NCI-H187 treated with DMSO at 0.1 percent for 48 hours (cell line): ENCODE data around the gene SPEM1.

Experiments
- DNase-seq: peaks from one replicate; lab custom pipeline; 2025; lab: John Stamatoyannopoulos, UW

Gene SPEM1

GRCh38 chr17:7418472-7419152 is 1.5 kb upstream of the SPEM1 start:
- DNase-seq, result no peak

- no peak for DNase-seq
Observed at GRCh38 chr17:7421186-7421585, 1.1 kb downstream of the SPEM1 start.

DNA sequence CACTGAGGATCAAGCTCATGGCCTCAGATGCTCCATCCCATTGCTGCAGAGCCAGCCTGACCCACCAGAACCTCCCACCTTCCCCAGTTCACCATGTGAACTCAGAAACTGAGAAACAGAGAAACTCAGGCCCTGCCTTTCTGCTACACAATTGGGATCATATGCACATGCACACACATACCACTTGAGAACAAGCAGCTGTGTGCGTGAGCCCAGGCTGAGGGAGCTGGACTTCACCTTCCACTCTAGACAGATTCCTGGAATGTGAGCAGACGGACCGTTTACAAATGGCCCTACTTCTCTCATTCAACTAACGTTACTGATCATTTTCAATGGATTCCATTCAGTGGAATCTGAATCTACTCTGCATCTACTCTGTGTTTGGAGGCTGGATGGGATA is 3.6 kb downstream of the SPEM1 start:
- DNase-seq, result no peak

DNA sequence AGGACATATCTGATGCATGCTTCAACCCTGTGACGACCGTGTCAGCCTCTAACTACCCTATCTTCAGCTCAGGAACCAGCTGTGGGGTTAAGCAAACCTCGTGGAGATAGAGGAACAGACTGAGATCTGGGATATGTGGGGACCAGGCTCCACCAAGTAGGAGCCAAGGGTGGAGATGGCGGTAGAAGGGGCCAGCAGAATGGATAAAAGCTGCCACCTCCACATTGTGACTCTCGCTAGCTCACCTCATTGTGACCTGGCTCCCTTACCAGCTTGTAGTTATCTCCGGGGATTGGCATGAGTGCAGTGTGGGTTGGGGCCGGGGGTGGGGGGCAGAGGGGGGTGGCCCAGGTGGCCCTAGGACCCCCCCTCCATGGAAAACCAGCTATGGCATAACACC is 5.2 kb downstream of the SPEM1 start, which contains the start of gene SPEM2:
TSS of gene SPEM2 (plus strand) at position 301 of the 400 bp plus-strand sequence. CDS start at position 374, 73 bp downstream.
- no peak for DNase-seq

- DNase-seq, result no peak
Observed at GRCh38 chr17:7425756-7426155, 5.6 kb downstream of the SPEM1 start.

- no peak for DNase-seq
Observed at GRCh38 chr17:7426203-7426863, 6.2 kb downstream of the SPEM1 start.

- DNase-seq, result no peak
Observed at GRCh38 chr17:7426896-7427489, 6.9 kb downstream of the SPEM1 start.

DNA sequence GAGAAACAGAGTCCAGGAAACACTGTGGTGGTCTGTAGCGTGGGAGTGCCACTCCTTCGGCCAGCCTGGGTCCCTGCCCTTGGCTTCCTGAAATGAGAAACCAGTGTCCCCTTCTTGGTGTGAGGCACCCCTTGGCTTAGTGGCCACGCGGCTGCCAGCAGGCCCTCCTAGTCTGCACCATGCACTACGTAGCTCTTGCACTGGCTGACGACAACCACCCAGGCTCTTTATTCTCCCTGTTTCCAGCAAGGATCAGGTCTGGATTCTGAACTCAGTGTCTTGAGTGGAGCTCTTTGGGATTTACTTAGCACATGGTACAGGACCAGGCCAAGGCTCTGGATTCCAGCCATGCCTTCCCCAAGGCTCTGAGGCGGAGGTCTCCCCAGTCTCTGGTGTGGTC is 7.4 kb downstream of the SPEM1 start:
- no peak for DNase-seq

DNA sequence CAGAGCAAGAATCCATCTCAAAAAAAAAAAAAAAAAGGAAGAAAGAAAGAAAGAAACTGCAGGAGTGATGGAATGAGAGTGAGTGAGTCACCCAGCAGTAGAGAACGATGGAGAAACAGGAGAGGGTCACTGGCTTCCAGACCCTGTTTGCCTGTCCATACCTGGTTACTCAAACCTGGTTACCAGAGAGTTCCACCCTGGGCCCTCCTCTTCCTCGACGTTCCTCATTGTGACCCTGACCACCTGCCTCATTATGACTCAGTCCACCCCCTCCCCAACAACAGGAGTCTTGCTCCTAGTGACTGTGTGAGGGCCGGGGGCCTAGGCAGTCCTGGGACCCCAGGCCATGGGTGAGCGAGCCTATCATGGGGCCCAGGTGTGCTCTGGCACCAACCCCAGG is 8.4 kb downstream of the SPEM1 start, which contains the start of gene SPEM3:
TSS of gene SPEM3 (plus strand) at position 301 of the 400 bp plus-strand sequence. CDS start at position 347, 46 bp downstream.
- DNase-seq, result no peak

- no peak for DNase-seq
Observed at GRCh38 chr17:7429722-7430121, 9.6 kb downstream of the SPEM1 start.

DNA sequence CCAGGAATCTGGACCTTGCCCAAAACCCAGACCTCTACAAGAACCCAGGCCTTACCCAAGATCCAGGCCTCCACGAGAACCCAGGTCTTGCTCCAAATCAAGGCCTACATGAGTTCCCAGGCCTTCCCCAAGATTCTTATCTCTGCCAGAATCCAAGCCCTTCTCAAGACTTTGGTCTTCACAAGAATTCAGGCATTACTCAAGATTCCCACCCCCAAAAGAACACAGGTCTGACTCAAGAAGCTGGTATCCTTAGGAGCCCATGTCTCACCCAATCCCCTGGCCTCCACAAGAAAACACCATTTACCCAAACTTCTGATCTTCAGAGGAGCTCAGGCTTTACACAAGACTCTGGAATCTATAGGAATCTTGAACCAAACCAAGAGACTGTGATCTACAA is 11.1 kb downstream of the SPEM1 start:
- DNase-seq, result no peak

- no peak for DNase-seq
Observed at GRCh38 chr17:7432296-7432695, 12.2 kb downstream of the SPEM1 start.

DNA sequence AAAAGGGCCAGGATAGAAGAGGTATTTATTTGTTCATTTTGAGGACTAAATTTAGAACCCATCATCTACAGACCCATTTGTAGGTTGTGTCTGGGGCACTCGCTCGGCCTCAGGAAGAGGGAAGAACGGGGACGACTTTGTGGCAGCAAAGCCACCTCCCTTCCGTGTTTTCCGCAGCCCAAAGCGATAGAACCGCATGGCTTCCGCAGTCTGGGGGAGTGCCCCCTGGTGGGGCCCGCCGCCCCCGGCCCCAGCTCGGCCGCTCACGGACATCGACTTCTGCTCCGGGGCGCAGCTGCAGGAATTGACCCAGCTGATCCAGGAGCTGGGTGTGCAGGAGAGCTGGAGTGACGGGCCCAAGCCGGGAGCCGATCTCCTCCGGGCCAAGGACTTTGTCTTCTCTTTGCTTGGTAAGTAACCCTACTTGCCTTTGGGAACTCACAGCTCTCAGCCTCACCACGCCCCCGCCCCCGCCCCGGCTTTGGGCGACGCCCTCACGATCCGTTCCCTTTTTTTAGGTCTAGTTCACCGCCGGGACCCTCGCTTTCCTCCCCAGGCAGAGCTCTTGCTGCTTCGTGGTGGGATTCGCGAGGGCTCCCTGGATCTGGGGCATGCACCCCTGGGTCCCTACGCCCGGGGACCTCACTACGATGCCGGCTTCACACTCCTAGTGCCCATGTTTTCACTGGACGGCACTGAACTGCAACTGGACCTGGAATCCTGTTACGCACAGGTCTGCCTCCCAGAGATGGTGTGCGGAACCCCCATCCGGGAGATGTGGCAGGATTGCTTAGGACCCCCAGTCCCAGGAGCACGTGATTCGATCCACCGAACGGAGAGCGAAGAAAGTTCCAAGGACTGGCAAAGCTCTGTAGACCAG is 15.8 kb downstream of the SPEM1 start:
- no peak for DNase-seq

DNA sequence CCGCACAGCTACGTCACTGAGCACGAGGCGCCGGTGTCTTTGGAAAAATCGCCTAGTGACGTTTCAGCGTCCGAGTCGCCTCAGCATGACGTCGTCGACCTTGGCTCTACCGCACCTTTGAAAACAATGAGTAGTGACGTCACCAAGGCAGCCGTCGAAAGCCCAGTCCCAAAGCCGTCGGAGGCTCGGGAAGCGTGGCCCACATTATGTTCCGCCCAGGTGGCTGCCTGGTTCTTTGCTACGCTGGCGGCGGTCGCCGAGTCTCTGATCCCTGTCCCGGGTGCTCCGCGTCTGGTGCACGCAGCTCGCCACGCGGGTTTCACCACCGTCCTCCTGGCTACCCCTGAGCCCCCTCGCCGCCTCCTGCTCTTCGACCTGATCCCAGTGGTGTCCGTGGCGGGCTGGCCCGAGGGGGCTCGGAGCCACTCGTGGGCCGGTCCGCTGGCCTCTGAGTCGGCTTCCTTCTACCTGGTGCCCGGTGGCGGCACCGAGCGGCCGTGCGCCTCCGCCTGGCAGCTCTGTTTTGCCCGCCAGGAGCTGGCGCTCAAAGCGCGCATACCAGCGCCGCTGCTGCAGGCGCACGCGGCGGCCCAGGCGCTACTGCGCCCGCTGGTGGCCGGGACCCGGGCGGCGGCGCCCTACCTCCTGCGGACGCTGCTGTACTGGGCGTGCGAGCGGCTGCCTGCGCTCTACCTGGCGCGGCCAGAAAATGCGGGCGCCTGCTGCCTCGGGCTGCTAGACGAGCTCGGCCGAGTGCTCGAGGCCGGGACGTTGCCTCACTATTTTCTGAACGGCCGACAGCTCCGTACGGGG is 16.6 kb downstream of the SPEM1 start:
- DNase-seq, result no peak

DNA sequence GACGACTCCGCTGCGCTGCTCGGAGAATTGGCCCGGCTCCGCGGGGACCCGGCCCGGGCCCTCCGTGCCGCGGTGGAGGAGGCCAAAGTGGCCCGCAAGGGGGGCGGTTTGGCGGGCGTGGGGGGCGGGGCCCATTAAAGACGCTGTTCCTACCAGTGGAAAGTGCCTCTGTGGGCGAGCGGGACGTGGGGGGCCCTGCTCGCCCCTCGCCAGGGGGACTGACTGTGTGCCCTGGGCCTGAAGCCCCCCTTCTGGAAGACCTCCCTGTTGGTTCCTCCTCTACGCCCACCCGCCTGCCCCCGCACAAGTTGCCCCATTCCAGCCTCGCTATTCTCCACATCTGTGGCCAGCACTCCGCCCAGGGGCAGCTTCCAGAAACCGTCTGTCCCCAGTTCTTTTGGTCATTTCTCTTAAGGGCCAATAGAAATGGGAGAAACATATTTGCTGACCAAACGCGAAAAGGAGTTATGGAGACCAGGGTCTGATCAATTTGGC is 17.3 kb downstream of the SPEM1 start:
- no peak for DNase-seq

- no peak for DNase-seq
Observed at GRCh38 chr17:7437950-7438614, 18.0 kb downstream of the SPEM1 start.

DNA sequence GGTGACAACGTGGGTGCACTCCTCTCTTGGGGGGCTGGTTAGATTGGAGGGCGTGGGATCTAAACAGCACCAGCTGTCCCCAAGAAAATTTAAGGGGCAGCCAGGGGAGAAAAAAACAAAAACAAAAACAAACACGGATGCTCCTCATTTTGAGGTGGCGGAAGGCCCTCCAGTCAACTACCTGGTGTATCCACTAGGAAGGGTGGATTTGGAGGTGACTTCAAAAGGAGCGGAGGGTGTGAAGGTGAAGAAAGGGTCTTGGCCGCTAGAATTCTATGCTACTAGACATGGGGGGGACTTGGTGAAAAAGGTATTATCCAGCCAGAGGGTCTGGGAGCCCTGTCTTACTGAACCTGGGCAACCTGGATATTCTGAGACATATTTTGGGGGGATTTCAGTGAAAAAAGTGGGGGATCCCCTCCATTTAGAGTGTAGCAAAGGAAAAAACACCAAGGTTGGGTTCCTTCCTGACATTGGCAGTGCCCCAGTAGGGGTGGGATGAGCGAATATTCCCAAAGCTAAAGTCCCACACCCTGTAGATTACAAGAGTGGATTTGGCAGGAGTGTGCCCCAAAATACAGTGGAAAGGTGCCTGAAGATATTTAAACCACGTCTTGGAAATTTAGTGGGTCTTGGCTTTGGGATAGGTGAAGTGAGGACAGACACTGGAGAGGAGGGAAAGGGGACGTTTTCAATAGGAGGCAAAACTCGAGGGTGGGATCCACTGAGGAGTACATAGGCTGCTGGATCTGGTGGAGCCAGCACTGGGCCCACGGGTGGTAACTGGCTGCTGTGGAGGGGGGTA is 18.7 kb downstream of the SPEM1 start:
- DNase-seq, result no peak

- DNase-seq, result no peak
Observed at GRCh38 chr17:7439462-7440112, 19.5 kb downstream of the SPEM1 start, which contains the start of gene FGF11. Gene FGF11 (plus strand): TSS chr17:7439512. CDS start chr17:7439621, 109 bp downstream.
